PC-9 (cell line): Measurements from ENCODE around the gene DLK1. TPM values are rescaled to one million over a fixed set of nuclear protein-coding genes. Genes with fewer than 3 reads are reported as not detected.

ENCODE experiments used
- BruUV-seq: library from RNA; stranded (reverse); fragments of 400-500 nt; replicated peaks from 2 replicates; lab custom pipeline; 2021; lab: Mats Ljungman, UMichigan
- CTCF ChIA-PET: fragments of 300-600 bp; sonication (Branson Sonifier 250); formaldehyde crosslinking; loops from one replicate; lab custom pipeline; 2022; ENCODE audit warnings: antibody characterized with exemption; lab: Charles Lee
- POLR2A ChIA-PET: fragments of 300-600 bp; sonication (Branson Sonifier 250); formaldehyde crosslinking; loops from one replicate; lab custom pipeline; 2022; ENCODE audit warnings: antibody characterized with exemption; ENCODE audit not compliant: unreplicated experiment; lab: Charles Lee
- DNase-seq, 2 experiments: peaks; one replicate each; pipeline versions ENCODE4 v3.0.0 to v3.0.0-alpha.2; 2015 to 2022; ENCODE audit warnings: mixed read lengths in 1 of 2
- H2AFZ ChIP-seq: fragments of 200-600 bp; sonication (generic); 2 replicates; pipeline ENCODE4 v1.8.1; 2017; ENCODE audit warnings: antibody characterized with exemption
- H3F3A ChIP-seq: fragments of 200-600 bp; sonication (generic); 2 replicates; pipeline ENCODE4 v1.8.1; 2017; ENCODE audit warnings: antibody characterized with exemption, mild to moderate bottlenecking, low read depth; ENCODE audit not compliant: insufficient read depth
- H3K27ac ChIP-seq: fragments of 200-600 bp; sonication (generic); 2 replicates; pipeline ENCODE4 v1.6.1; 2016; ENCODE audit warnings: mixed run types
- H3K27me3 ChIP-seq: fragments of 200-600 bp; sonication (generic); 2 replicates; pipeline ENCODE4 v1.6.1; 2016; ENCODE audit warnings: low read depth, mixed run types; ENCODE audit not compliant: insufficient read depth
- H3K36me3 ChIP-seq: fragments of 200-600 bp; sonication (generic); 2 replicates; pipeline ENCODE4 v1.6.1; 2016; ENCODE audit warnings: low read depth, mixed run types
- H3K4me1 ChIP-seq: fragments of 200-600 bp; sonication (generic); replicated peaks from 2 replicates; pipeline ENCODE4 v1.6.1; 2016; ENCODE audit warnings: mixed run types; ENCODE audit not compliant: insufficient read depth
- H3K4me2 ChIP-seq: fragments of 200-600 bp; sonication (generic); 2 replicates; pipeline ENCODE4 v1.6.1; 2017; ENCODE audit warnings: mixed run types
- H3K4me3 ChIP-seq: fragments of 200-600 bp; sonication (generic); 2 replicates; pipeline ENCODE4 v1.6.1; 2016; ENCODE audit warnings: mixed run types
- H3K79me2 ChIP-seq: fragments of 200-600 bp; sonication (generic); 2 replicates; pipeline ENCODE4 v1.6.1; 2017; ENCODE audit warnings: low read depth, mixed run types
- H3K9me2 ChIP-seq: fragments of 200-600 bp; sonication (generic); 2 replicates; pipeline ENCODE4 v1.8.1; 2017; ENCODE audit warnings: mild to moderate bottlenecking; ENCODE audit not compliant: insufficient read depth
- H3K9me3 ChIP-seq: fragments of 200-600 bp; sonication (generic); 2 replicates; pipeline ENCODE4 v1.8.1; 2016; ENCODE audit warnings: low read depth; ENCODE audit not compliant: insufficient read depth
- H4K20me1 ChIP-seq: fragments of 200-600 bp; sonication (generic); 2 replicates; pipeline ENCODE4 v1.8.1; 2017; ENCODE audit not compliant: insufficient read depth
- EZH2 ChIP-seq: fragments of 200-600 bp; sonication (generic); IDR thresholded peaks from 2 replicates; pipeline ENCODE4 v1.8.0; 2017; ENCODE audit warnings: antibody characterized with exemption, low read depth
- intact Hi-C: fragments of 100-400 bp; cut with micrococcal nuclease; formaldehyde crosslinking; loops from one replicate; pipeline ENCODE4 v1.10.0; 2022; ENCODE audit not compliant: unreplicated experiment
- total RNA-seq: library from RNA; stranded (reverse); gene quantifications from 2 replicates; pipeline ENCODE4 v1.2.3, GENCODE V29; 2021
- TF ChIP-seq, protein P1 (sequence below): fragments of 200-600 bp; sonication (generic); conservative IDR thresholded peaks from 2 replicates; pipeline ENCODE4 v1.6.1; 2017; ENCODE audit warnings: mixed run types, antibody characterized with exemption, mild to moderate bottlenecking, moderate library complexity

The DLK1 gene
- total RNA-seq, 1 experiment from 2014 or later = not detected

DNA sequence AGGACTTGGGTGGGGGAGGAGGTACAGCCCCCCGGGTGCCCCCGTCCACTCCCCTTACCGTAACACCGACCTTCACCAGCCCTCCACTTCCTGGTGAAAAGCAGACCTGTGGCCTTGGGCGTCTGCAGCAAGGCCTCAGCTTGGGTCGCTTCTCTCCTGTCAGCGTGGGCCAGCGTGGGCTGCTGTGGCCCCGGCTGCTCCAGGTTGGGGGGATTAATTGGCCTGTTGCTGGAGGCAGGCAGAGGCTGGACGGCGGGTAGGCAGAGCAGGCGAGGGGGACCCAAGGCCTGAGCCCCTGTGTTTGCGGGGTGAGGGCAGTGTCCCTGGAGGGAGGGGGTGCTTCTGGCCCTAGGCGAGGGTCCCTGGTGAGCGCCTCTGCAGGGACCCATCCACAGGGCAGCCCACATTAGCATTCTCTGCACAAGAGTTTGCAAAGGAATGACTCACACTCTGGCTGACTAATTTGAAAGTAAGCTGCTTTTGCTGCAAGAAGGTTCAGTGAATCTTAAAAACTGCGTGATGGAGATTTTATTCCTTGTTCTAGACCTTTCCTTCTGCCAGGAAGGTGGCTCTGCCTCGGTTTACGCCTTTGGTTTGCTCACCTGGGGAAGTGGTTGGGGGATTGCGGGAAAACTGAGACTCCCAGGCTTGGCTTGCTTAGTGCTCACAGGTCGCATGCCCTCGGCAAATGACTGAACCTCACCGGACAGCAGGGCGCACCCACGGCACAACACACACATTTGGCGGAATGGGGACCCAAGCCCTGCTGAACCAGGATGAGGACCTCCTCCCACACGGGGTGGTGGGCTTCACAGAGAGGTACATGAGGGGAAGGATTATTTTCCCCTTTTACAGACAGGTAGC, 37.9 kb upstream of the DLK1 start:
- Histone ChIP-seq H3K79me2 (no peaks in the 10 kb centered on the region), H3K27ac (no peak overlapping the region), H4K20me1 (no peaks in the 10 kb centered on the region), H3K27me3 (no peaks in the 10 kb centered on the region), H3K9me3 (no peaks in the 10 kb centered on the region), H2AFZ (no peak overlapping the region), H3K4me2 (peak overlapping the region; percentile 75), H3K36me3 (no peaks in the 10 kb centered on the region), H3F3A (peaks cover 8% of the 10 kb centered on the region; the same call in 1 of the 2 replicates), H3K9me2 (no peaks in the 10 kb centered on the region), H3K4me3 (no peak overlapping the region; the same call in 1 of the 2 replicates), H3K4me1 (peaks cover 16% of the 10 kb centered on the region)
- CTCF ChIA-PET = no interaction called here
- intact Hi-C loops = no loop called here
- POLR2A ChIA-PET = no interaction called here
- no peak for TF ChIP-seq EZH2
- TF ChIP-seq, protein P1, sequence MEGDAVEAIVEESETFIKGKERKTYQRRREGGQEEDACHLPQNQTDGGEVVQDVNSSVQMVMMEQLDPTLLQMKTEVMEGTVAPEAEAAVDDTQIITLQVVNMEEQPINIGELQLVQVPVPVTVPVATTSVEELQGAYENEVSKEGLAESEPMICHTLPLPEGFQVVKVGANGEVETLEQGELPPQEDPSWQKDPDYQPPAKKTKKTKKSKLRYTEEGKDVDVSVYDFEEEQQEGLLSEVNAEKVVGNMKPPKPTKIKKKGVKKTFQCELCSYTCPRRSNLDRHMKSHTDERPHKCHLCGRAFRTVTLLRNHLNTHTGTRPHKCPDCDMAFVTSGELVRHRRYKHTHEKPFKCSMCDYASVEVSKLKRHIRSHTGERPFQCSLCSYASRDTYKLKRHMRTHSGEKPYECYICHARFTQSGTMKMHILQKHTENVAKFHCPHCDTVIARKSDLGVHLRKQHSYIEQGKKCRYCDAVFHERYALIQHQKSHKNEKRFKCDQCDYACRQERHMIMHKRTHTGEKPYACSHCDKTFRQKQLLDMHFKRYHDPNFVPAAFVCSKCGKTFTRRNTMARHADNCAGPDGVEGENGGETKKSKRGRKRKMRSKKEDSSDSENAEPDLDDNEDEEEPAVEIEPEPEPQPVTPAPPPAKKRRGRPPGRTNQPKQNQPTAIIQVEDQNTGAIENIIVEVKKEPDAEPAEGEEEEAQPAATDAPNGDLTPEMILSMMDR = no peak
- DNase-seq = peak in 1 of 2 experiments; percentile 36
- no TSS peak for BruUV-seq

DNA sequence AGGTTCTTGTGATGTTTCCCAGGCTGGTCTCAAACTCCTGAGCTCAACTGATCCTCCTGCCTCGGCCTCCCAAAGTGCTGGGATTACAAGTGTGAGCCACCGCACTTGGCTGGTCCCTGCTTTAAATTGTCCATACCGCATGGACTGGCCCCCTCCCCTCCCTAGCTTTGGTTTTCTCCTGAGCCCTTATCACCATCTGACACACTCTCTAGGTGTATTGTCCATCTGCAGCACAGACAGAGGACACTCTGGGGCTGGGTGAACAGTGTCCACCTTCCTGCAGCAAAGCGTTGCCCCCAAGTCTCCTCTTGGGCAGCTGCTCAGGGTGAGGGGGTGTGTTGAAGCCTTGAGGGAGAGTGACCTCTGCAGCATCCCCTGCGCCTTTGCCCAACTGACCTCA, 36.0 kb upstream of the DLK1 start:
- no peak for TF ChIP-seq EZH2
- TF ChIP-seq, protein P1 = no peak
- H3K36me3 ChIP-seq = no peaks in the 10 kb centered on the region
- no TSS peak for BruUV-seq
- no peaks in the 10 kb centered on the region for H4K20me1 ChIP-seq
- H3K79me2 ChIP-seq = no peaks in the 10 kb centered on the region
- ChIA-PET POLR2A (no interaction called here), CTCF (interaction anchor here (0.6 kb wide), 1 partner anchor 1345 kb away, joined by 4 read pairs; no protein-coding TSS in a partner anchor)
- H3K27me3 ChIP-seq = no peaks in the 10 kb centered on the region
- H3K9me3 ChIP-seq = no peaks in the 10 kb centered on the region
- H2AFZ ChIP-seq = no peak overlapping the region
- intact Hi-C loops = no loop called here
- no peak for DNase-seq
- H3K9me2 ChIP-seq = no peaks in the 10 kb centered on the region
- no peak overlapping the region for H3K4me3 ChIP-seq
- H3F3A ChIP-seq = peaks cover 8% of the 10 kb centered on the region; the same call in 1 of the 2 replicates
- no peak overlapping the region for H3K27ac ChIP-seq
- H3K4me2 ChIP-seq = no peak overlapping the region
- H3K4me1 ChIP-seq = peaks cover 16% of the 10 kb centered on the region

DNA sequence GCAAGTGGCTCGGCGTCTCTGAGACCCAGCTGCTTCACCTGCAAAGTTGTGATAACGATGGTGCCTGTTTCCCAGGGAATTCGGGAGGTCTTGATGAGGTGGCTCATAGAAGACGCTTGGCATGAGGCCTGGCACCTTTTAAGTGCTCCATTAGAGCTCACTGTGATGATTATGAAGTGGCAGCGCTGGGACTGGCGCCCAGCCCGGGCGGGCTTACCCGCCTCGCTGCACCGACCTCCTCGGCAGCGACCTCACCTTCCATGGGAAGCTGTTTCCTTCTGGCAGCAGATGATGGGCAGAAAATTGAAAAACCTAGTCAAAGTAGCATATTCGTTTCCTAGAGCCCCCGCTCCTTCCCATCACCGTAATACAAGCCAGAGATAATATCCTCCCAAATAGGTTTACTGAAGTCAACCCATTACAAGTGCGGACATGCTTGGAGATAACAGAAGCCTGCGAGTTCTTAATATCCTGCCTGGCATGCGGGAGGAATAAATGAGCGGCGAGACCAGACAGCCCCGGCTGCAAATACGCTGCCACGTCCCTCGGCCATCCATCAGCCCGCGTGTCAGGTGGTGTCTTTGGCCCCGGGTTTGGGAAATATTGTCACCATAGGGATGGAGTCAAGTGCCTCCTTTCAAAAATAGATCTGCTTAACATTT, 35.2 kb upstream of the DLK1 start:
- no peaks in the 10 kb centered on the region for H3K9me3 ChIP-seq
- no peaks in the 10 kb centered on the region for H3K79me2 ChIP-seq
- no peak for TF ChIP-seq EZH2
- TF ChIP-seq, protein P1 = no peak
- H2AFZ ChIP-seq = no peak overlapping the region
- H3K27me3 ChIP-seq = no peaks in the 10 kb centered on the region
- no peak overlapping the region for H3K4me3 ChIP-seq
- H3K4me1 ChIP-seq = peaks cover 16% of the 10 kb centered on the region
- ChIA-PET CTCF (no interaction called here), POLR2A (no interaction called here)
- no peak for DNase-seq
- H3K36me3 ChIP-seq = no peaks in the 10 kb centered on the region
- no peaks in the 10 kb centered on the region for H3K9me2 ChIP-seq
- intact Hi-C loops = no loop called here
- H3F3A ChIP-seq = peaks cover 8% of the 10 kb centered on the region; the same call in 1 of the 2 replicates
- no peak overlapping the region for H3K27ac ChIP-seq
- H3K4me2 ChIP-seq = no peak overlapping the region
- H4K20me1 ChIP-seq = no peaks in the 10 kb centered on the region
- BruUV-seq = TSS peak; percentile 35
